H9 (cell line): Measurements from ENCODE around the gene OR6Q1. TPM values are rescaled to one million over a fixed set of nuclear protein-coding genes. Genes with fewer than 3 reads are reported as not detected.

Source experiments
- DNase-seq: peaks from one replicate; pipeline ENCODE4 v3.0.0-alpha.2; 2017
- H2AFZ ChIP-seq: one replicate; pipeline ENCODE4 v1.6.1; 2013; ENCODE audit warnings: mild to moderate bottlenecking, low read length, control low read depth, moderate library complexity
- H2AK5ac ChIP-seq: 2 replicates; pipeline ENCODE4 v1.6.1; 2013; ENCODE audit warnings: low read length, control low read depth, mixed read lengths; ENCODE audit not compliant: insufficient read length
- H2BK120ac ChIP-seq: one replicate; pipeline ENCODE4 v1.6.1; 2013; ENCODE audit warnings: low read depth, mild to moderate bottlenecking, low read length, control low read depth, inconsistent platforms; ENCODE audit not compliant: poor library complexity, severe bottlenecking
- H2BK12ac ChIP-seq: 2 replicates; pipeline ENCODE4 v1.6.1; 2013; ENCODE audit warnings: low read length, control low read depth, mixed read lengths, low read depth; ENCODE audit not compliant: insufficient read length
- H2BK15ac ChIP-seq: 2 replicates; pipeline ENCODE4 v1.6.1; 2013; ENCODE audit warnings: low read depth, low read length, control low read depth
- H2BK20ac ChIP-seq: one replicate; pipeline ENCODE4 v1.6.1; 2013; ENCODE audit warnings: low read depth, mild to moderate bottlenecking, low read length, control low read depth, inconsistent platforms; ENCODE audit not compliant: poor library complexity, severe bottlenecking
- H2BK5ac ChIP-seq: 2 replicates; pipeline ENCODE4 v1.6.1; 2013; ENCODE audit warnings: low read length, control low read depth, mixed read lengths; ENCODE audit not compliant: insufficient read length
- H3K14ac ChIP-seq: 2 replicates; pipeline ENCODE4 v1.6.1; 2013; ENCODE audit warnings: low read length, control low read depth; ENCODE audit not compliant: insufficient read depth
- H3K18ac ChIP-seq: 2 replicates; pipeline ENCODE4 v1.6.1; 2013; ENCODE audit warnings: low read depth, mild to moderate bottlenecking, mixed read lengths, low read length, control low read depth; ENCODE audit not compliant: insufficient read length
- H3K23ac ChIP-seq: 2 replicates; pipeline ENCODE4 v1.6.1; 2013; ENCODE audit warnings: low read length, control low read depth, mixed read lengths, low read depth; ENCODE audit not compliant: insufficient read length
- H3K23me2 ChIP-seq: 2 replicates; pipeline ENCODE4 v1.6.1; 2013; ENCODE audit warnings: low read depth, mild to moderate bottlenecking, mixed read lengths, low read length, control low read depth; ENCODE audit not compliant: insufficient read length, poor library complexity, severe bottlenecking
- H3K27ac ChIP-seq: 2 replicates; pipeline ENCODE4 v1.5.1; 2013; ENCODE audit warnings: low read length, control low read depth, mixed read lengths, low read depth; ENCODE audit not compliant: insufficient read length
- H3K27me3 ChIP-seq: 2 replicates; pipeline ENCODE4 v1.6.1; 2013; ENCODE audit warnings: low read length, control low read depth, inconsistent platforms; ENCODE audit not compliant: insufficient read depth
- H3K4ac ChIP-seq: 2 replicates; pipeline ENCODE4 v1.6.1; 2013; ENCODE audit warnings: low read depth, mild to moderate bottlenecking, control low read depth, inconsistent platforms, low read length, moderate library complexity
- H3K4me1 ChIP-seq: 2 replicates; pipeline ENCODE4 v1.6.1; 2013; ENCODE audit warnings: low read length, control low read depth, inconsistent platforms; ENCODE audit not compliant: insufficient read depth
- H3K4me2 ChIP-seq: 2 replicates; pipeline ENCODE4 v1.6.1; 2013; ENCODE audit warnings: low read length, control low read depth, mixed read lengths; ENCODE audit not compliant: insufficient read length, insufficient read depth
- H3K56ac ChIP-seq: 2 replicates; pipeline ENCODE4 v1.6.1; 2013; ENCODE audit warnings: low read depth, mild to moderate bottlenecking, mixed read lengths, low read length, control low read depth; ENCODE audit not compliant: insufficient read length
- H3K79me1 ChIP-seq: 2 replicates; pipeline ENCODE4 v1.6.1; 2013; ENCODE audit warnings: low read depth, mild to moderate bottlenecking, moderate library complexity, low read length, control low read depth, inconsistent platforms; ENCODE audit not compliant: insufficient read depth, poor library complexity, severe bottlenecking
- H3K79me2 ChIP-seq: 2 replicates; pipeline ENCODE4 v1.6.1; 2013; ENCODE audit warnings: low read length, control low read depth, inconsistent platforms; ENCODE audit not compliant: insufficient read depth
- H3K9ac ChIP-seq: 2 replicates; pipeline ENCODE4 v1.6.1; 2013; ENCODE audit warnings: low read length, control low read depth, mixed read lengths; ENCODE audit not compliant: insufficient read length; ENCODE audit errors: extremely low read depth
- H3K9me3 ChIP-seq: one replicate; pipeline ENCODE4 v1.6.1; 2013; ENCODE audit warnings: low read depth, low read length, inconsistent platforms; ENCODE audit not compliant: control insufficient read depth
- H3T11ph ChIP-seq: one replicate; pipeline ENCODE4 v1.6.1; 2013; ENCODE audit warnings: mild to moderate bottlenecking, low read length, control low read depth, inconsistent platforms
- H4K20me1 ChIP-seq: one replicate; pipeline ENCODE4 v1.6.1; 2013; ENCODE audit not compliant: control insufficient read depth, insufficient read length, insufficient read depth
- H4K5ac ChIP-seq: 2 replicates; pipeline ENCODE4 v1.6.1; 2013; ENCODE audit warnings: low read depth, mild to moderate bottlenecking, mixed read lengths, low read length, control low read depth; ENCODE audit not compliant: insufficient read length
- H4K8ac ChIP-seq: replicated peaks from 2 replicates; pipeline ENCODE4 v1.6.1; 2013; ENCODE audit warnings: low read length, control low read depth, mixed read lengths, low read depth; ENCODE audit not compliant: insufficient read length
- H4K91ac ChIP-seq: 2 replicates; pipeline ENCODE4 v1.6.1; 2013; ENCODE audit warnings: low read depth, mild to moderate bottlenecking, moderate library complexity, mixed read lengths, low read length, control low read depth; ENCODE audit not compliant: insufficient read length
- H3K27ac Mint-ChIP-seq, 3 experiments: 2 replicates in 2 of 3; 3 replicates in 1 of 3; pipeline ENCODE4 v1.8.0; 2020 to 2021; ENCODE audit warnings: mixed read lengths in 3 of 3, mild to moderate bottlenecking in 1 of 3, moderate library complexity in 1 of 3
- H3K27me3 Mint-ChIP-seq: 2 replicates; pipeline ENCODE4 v1.8.0; 2021; ENCODE audit warnings: low read depth, mild to moderate bottlenecking, moderate library complexity, mixed read lengths
- H3K36me3 Mint-ChIP-seq, 3 experiments: 2 replicates in 2 of 3; 3 replicates in 1 of 3; pipeline ENCODE4 v1.8.0; 2020 to 2021; ENCODE audit warnings: low read depth in 3 of 3, mixed read lengths in 3 of 3; ENCODE audit not compliant: insufficient read depth in 1 of 3
- H3K4me1 Mint-ChIP-seq, 2 experiments: 2 replicates each; pipeline ENCODE4 v1.8.0; 2020; ENCODE audit warnings: mixed read lengths in 2 of 2
- H3K4me3 Mint-ChIP-seq, 2 experiments: 2 replicates in 1 of 2; 3 replicates in 1 of 2; pipeline ENCODE4 v1.8.0; 2020 to 2021; ENCODE audit warnings: mild to moderate bottlenecking in 2 of 2, mixed read lengths in 2 of 2, moderate library complexity in 1 of 2
- H3K9me3 Mint-ChIP-seq, 2 experiments: 2 replicates in 1 of 2; 3 replicates in 1 of 2; pipeline ENCODE4 v1.8.0; 2020; ENCODE audit warnings: mild to moderate bottlenecking in 2 of 2, mixed read lengths in 2 of 2, moderate library complexity in 1 of 2
- CTCF ChIP-seq: fragments of 200-600 bp; sonication (generic); conservative IDR thresholded peaks from 3 replicates; pipeline ENCODE4 v1.8.0; 2021; ENCODE audit warnings: antibody characterized with exemption, mild to moderate bottlenecking
- WGBS: extraction: QIAGEN DNeasy Blood & Tissue Kit; methylation state at CpG from one replicate; pipeline ENCODE4 v1.1.7; 2013; ENCODE audit warnings: missing lambda C conversion rate, low lambda C conversion rate, mixed read lengths; ENCODE audit not compliant: insufficient read length; ENCODE audit errors: extremely low coverage; 5-methylcytosine and 5-hydroxymethylcytosine counted together
- total RNA-seq: library from RNA; stranded (reverse); gene quantifications from 2 replicates; pipeline ENCODE4 v1.2.1, GENCODE V29; 2021

Gene OR6Q1
- total RNA-seq, 1 experiment from 2014 or later = not detected

- H4K8ac ChIP-seq = no peak overlapping the region
- peaks cover 3 to 5% of the 10 kb centered on the region in 2 experiments; a peak in 2 of 5 replicates for H3K9me3 Mint-ChIP-seq
- no peak overlapping the region for H3K27ac ChIP-seq
- H2BK5ac ChIP-seq = no peak overlapping the region
- H4K5ac ChIP-seq = no peak overlapping the region
- no peak overlapping the region for H2BK20ac ChIP-seq
- no peak overlapping the region for H2BK15ac ChIP-seq
- no peaks in the 10 kb centered on the region for H4K20me1 ChIP-seq
- H4K91ac ChIP-seq = no peak overlapping the region
- H3K4me1 Mint-ChIP-seq = no peaks in the 10 kb centered on the region
- no peak overlapping the region for H2BK12ac ChIP-seq
- H2AFZ ChIP-seq = no peak overlapping the region
- no peaks in the 10 kb centered on the region for H3K27me3 ChIP-seq
- H3K27ac Mint-ChIP-seq = no peak overlapping the region
- H3K14ac ChIP-seq = no peak overlapping the region
- no peak overlapping the region for H3K9ac ChIP-seq
- H3K79me1 ChIP-seq = no peaks in the 10 kb centered on the region
- WGBS = no CpG with 5 or more reads among the region's 3 CpGs
- H3K18ac ChIP-seq = no peak overlapping the region
- H3K9me3 ChIP-seq = no peaks in the 10 kb centered on the region
- no peaks in the 10 kb centered on the region for H3K79me2 ChIP-seq
- no peak overlapping the region for H3K23ac ChIP-seq
- no peak overlapping the region for H2BK120ac ChIP-seq
- H3K4me1 ChIP-seq = no peaks in the 10 kb centered on the region
- H3K4me2 ChIP-seq = no peak overlapping the region
- H3K4ac ChIP-seq = no peak overlapping the region
- no peak overlapping the region for H3T11ph ChIP-seq
- TF ChIP-seq CTCF = no peak
- no peaks in the 10 kb centered on the region for H3K36me3 Mint-ChIP-seq
- no peak for DNase-seq
- H3K56ac ChIP-seq = no peak overlapping the region
- H3K4me3 Mint-ChIP-seq = no peak overlapping the region
- no peak overlapping the region for H2AK5ac ChIP-seq
- H3K23me2 ChIP-seq = no peaks in the 10 kb centered on the region
- peaks cover 4% of the 10 kb centered on the region; the same call in 1 of the 2 replicates for H3K27me3 Mint-ChIP-seq
Measured at GRCh38 chr11:58047818-58048217, 17.1 kb downstream of the OR6Q1 start.
